ENCODE measurements around the gene APLP1.
"Not testable (repeated sequence)": the region's sequence is repeated elsewhere in the genome, so short reads cannot be mapped to it uniquely, and the experiment has no call there.

Gene APLP1

GRCh38 chr19:35868172-35868822 is at the start of gene APLP1:
APLP1 (plus strand) TSS chr19:35868574; CDS start chr19:35868637, 63 bp downstream.
- peak; percentile 57 to 70 for DNase-seq (ENCODE audit: low read depth in 2 of 2)

DNA sequence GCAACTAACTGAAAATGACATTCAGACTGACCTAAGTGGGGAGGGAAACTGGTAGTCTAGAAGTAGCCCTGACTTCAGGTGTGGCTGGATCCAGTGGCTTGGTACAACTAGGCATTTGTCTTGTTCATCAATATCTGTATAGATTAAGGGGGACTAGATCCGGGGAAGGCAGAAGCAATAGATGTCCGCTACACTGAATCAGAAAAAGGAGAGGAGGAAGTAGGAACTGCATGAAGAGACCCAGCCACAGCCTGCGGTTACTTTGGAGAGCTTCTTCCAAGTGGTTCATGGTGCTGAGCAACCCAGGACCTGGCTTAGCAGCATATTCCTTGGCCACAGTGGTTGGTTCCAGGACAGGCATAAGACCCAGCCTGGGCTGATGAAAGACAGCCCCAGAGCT is 45.8 kb upstream of the APLP1 start:
- no peak for DNase-seq (ENCODE audit: low read depth in 2 of 2)

DNA sequence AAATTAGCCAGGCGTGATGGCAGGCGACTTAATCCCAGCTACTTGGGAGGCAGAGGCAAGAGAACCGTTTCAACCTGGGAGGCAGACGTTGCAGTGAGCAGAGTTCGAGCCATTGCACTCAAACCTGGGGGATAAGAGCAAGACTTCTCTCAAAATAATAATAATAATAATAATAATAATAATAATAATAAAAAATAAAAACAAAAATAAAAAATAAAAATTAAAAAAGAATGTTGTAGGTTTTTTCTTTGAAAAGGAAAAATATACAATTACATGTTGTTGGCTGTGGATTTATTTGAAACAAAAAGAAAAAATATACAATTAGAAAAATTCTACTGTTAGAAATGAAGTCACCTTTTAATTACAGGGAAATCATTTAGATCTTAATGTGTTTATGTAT is 44.2 kb upstream of the APLP1 start:
- DNase-seq (ENCODE audit: low read depth in 2 of 2): no peak

DNA sequence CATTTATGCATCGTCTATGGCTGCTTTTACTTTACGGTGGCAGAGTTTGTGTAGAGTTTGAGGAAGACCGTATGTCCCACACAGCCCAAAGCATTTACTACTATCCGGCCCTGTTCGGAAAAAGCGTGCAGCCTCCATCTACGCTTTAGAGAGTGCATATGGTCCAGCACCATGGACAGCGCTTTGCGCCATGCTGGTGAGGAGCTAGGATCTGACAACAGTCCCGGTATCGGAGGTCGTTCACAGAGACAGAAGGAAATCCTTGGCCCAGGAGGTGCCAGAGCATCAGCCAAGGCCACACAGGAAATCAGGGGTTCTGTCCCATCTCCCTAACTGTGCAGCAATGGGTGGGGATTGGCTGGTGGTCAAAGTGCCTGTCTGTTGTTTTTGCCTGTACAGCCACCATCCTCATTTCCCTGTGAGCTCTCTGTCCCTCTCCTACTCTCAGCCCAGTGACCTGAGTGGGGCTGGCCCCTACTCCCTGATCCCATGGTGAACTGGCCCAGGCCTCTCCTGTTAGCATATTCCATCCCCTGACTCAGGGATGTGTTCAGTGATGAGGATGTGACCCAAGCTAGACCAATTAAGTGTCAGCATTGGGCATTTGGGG is 39.6 kb upstream of the APLP1 start:
- peak; percentile 23 to 64 for DNase-seq (ENCODE audit: low read depth in 2 of 2)

GRCh38 chr19:35830986-35831385 is 37.4 kb upstream of the APLP1 start:
- DNase-seq (ENCODE audit: low read depth in 2 of 2): no peak

- DNase-seq (ENCODE audit: low read depth in 2 of 2): no peak
These were observed 36.3 kb upstream of the APLP1 start for GRCh38 chr19:35832054-35832453.

- DNase-seq (ENCODE audit: low read depth in 2 of 2): no peak
These were observed 34.4 kb upstream of the APLP1 start for GRCh38 chr19:35833972-35834371.

DNA sequence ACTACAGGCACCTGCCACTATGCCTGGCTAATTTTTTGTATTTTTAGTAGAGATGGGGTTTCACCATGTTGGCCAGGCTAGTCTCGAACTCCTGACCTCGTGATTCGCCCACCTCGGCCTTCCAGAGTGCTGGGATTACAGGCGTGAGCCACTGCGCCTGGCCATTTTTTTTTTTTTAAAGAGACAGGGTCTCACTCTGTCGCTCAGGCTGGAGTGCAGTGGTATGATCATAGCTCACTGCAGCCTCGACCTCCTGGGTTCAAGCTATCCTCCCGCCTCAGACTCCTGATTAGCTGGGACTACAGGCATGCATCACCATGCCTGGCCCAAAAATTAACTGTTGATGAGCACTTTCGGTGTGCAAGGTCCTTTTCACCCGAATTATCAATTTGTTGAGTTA is 32.3 kb upstream of the APLP1 start:
- DNase-seq (ENCODE audit: low read depth in 2 of 2): not testable (repeated sequence)

GRCh38 chr19:35841961-35842595 is 26.3 kb upstream of the APLP1 start:
- no peak for DNase-seq (ENCODE audit: low read depth in 2 of 2)

DNA sequence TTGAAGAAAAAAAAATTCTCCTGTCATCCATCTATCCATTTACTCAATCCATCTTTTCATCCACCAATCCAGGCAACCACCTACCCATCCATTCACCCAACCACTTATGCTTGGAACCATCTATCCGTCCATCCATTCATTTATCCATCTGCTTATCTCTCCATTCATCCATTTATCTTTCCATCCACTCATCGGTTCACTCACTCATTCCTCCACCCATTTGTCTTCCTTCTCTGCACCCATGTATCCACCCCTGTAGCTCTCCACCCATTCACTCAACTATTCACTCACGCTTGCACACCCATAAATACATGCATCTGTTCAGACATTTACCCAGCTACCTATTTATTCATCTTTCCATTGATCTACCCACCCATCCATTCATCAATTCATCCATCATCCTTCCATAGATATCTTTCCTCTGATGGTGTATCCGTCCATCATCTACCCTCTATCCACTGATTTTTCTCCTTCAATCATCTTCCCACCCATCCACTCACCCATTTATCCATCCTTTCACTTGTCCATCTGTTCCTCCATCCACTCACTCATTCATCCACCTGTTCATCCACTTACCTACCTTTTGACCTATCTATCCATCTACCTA is 25.6 kb upstream of the APLP1 start:
- no peak for DNase-seq (ENCODE audit: low read depth in 2 of 2)

DNA sequence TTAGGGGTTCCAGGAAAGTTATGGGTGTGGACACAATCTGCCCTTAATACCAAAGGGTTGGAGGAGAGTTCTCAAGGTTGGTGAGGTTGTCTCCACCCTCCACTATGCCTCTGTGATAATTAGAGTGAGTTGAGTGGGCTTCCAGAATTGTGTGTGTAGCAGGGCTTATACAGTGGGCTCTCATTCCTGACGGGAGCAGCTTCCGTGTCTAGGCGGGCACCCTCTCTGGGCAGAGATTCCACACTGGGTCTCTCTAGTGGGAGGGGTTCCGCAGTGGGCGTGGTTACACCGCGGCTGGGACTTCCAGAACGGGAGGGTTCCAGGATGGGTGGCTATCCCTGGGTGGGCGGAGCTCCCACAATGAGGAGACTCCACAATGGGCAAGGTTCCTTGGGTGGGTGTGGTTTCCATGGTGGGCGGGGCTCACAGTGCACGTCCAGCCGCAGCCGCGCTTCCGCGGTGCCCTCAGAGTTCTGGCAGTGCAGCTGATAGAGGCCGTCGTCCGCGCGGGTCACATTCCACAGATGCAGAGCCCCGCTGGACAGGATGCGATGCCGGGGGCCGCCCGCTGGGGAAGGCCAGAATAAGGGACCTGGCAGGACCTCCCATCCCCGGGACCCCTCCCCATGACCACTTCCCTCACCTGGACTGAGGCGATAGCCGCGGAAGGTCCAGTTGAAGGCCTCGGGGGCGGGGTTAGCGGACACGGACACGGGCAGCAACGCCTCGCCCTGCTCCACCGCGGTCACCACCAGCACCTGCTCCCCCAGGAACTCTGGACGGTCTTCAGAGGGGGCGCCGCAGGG is 24.5 kb upstream of the APLP1 start:
- DNase-seq (ENCODE audit: low read depth in 2 of 2): no peak

- no peak for DNase-seq (ENCODE audit: low read depth in 2 of 2)
These were observed 23.7 kb upstream of the APLP1 start for GRCh38 chr19:35844482-35845214.

- no peak for DNase-seq (ENCODE audit: low read depth in 2 of 2)
These were observed 22.9 kb upstream of the APLP1 start for GRCh38 chr19:35845215-35846037.

- DNase-seq (ENCODE audit: low read depth in 2 of 2): no peak
These were observed 22.2 kb upstream of the APLP1 start for GRCh38 chr19:35846038-35846668.

- DNase-seq (ENCODE audit: low read depth in 2 of 2): no peak
These were observed 20.5 kb upstream of the APLP1 start for GRCh38 chr19:35847911-35848310.

DNA sequence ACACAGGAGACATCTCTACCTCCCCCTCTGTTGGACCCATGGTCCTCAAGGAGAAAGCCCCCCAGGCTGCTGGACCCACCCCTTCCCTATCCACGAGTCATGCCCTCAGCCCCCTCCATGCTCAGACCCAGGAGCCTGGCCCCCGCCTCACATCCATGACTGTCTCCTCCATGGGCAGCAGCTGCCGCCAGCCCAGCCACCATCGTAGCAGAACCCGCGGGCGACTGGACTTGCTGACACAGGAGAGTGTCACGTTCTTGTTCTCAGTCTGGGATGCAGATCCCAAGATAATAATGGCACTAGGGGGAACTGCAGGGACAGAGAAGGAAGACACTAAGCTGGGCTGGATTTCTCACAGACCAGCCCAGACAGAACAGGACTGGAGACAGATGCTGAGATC is 19.9 kb upstream of the APLP1 start:
- no peak for DNase-seq (ENCODE audit: low read depth in 2 of 2)

DNA sequence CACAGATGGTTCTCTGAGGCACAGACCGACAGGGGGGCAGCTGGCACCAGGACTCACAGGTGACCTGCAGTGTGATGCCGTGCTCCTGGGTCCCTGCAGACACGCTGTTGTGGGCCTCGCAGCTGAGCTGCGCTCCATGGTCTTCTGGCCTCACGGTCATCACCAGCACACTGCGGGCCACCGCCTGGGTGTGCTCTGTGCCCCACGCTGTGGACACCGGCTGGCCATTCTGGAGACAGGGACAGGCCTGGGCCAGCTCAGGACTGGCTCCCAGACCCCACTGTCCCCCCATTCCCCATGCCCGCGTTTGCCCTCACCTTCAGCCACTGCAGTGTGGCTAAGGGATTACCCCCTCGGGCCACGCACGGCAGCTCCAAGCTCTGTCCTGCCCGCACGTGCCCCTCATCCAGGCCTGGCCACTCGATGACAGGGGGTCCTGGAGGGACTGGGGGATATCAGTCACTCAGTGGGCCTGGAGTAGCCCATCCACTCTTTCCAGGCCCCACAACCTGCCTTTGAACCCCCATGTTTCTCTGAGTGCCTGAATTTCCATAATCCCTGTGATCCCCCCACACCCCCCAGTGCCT is 19.4 kb upstream of the APLP1 start:
- no peak for DNase-seq (ENCODE audit: low read depth in 2 of 2)

GRCh38 chr19:35851213-35852028 is 17.0 kb upstream of the APLP1 start:
- no peak for DNase-seq (ENCODE audit: low read depth in 2 of 2)
